Naive thymus-derived CD8-positive, alpha-beta T cell (primary cell): ENCODE data around the gene ADGRL3. TPM values are rescaled to one million over a fixed set of nuclear protein-coding genes. Genes with fewer than 3 reads are reported as not detected.
A peak's percentile ranks its signal among the peaks of the same experiment; 100 is the strongest.

Experiments used
- ATAC-seq, 2 donors: fragments of 150-1000 bp; cut with Tn5 transposase in 1 of 2; sonication (Bioruptor Pico), chemical (Tn5 transposase) in 1 of 2; 1 replicate in 1 of 2; 2 replicates in 1 of 2; pipeline ENCODE4 v1.10.0; 2021; ENCODE audit warnings: mild to moderate bottlenecking in 2 of 2, moderate library complexity in 2 of 2
- POLR2A ChIA-PET: fragments of 350-600 bp; sonication (Branson Sonifier 250); formaldehyde crosslinking; loops from one replicate; lab custom pipeline; 2021; ENCODE audit warnings: antibody characterized with exemption; lab: Charles Lee
- DNase-seq, 10 donors: peaks; one replicate each; pipeline versions ENCODE4 v3.0.0 to v3.0.0-alpha.2; 2020 to 2022
- H3K27ac Mint-ChIP-seq, 10 donors: one replicate each; pipeline ENCODE4 v1.8.0; 2020 to 2022; ENCODE audit warnings: mild to moderate bottlenecking in 10 of 10, mixed read lengths in 10 of 10, moderate library complexity in 4 of 10, inconsistent platforms in 1 of 10
- H3K27me3 Mint-ChIP-seq, 5 donors: one replicate each; pipeline ENCODE4 v1.8.0; 2021 to 2022; ENCODE audit warnings: mixed read lengths in 5 of 5
- H3K36me3 Mint-ChIP-seq, 3 donors: one replicate each; pipeline ENCODE4 v1.8.0; 2020 to 2022; ENCODE audit warnings: mixed read lengths in 3 of 3, mild to moderate bottlenecking in 2 of 3, inconsistent platforms in 1 of 3
- H3K4me1 Mint-ChIP-seq, 4 donors: one replicate each; pipeline ENCODE4 v1.8.0; 2021 to 2022; ENCODE audit warnings: mixed read lengths in 4 of 4
- H3K4me3 Mint-ChIP-seq, 10 donors: one replicate each; pipeline ENCODE4 v1.8.0; 2020 to 2022; ENCODE audit warnings: mild to moderate bottlenecking in 10 of 10, mixed read lengths in 10 of 10, moderate library complexity in 6 of 10, inconsistent platforms in 1 of 10
- H3K9me3 Mint-ChIP-seq, 9 donors: one replicate each; pipeline ENCODE4 v1.8.0; 2020 to 2022; ENCODE audit warnings: mixed read lengths in 9 of 9, mild to moderate bottlenecking in 3 of 9, inconsistent platforms in 1 of 9, moderate library complexity in 1 of 9
- polyA plus RNA-seq, 3 donors: library from polyadenylated mRNA; unstranded; fragments of 300-500 nt; fragmentation: Illumina TruSeq; gene quantifications; one replicate each; pipeline ENCODE4 v1.2.3, GENCODE V29; 2021
- total RNA-seq, 8 experiments: library from RNA in 2 of 8; stranded (reverse) in 2 of 8; gene quantifications; one replicate each; pipeline ENCODE4 v1.2.3 and lab custom pipeline; 2021 to 2026

The ADGRL3 gene
- total and polyA plus RNA-seq, 5 experiments from 2014 or later = not detected

DNA sequence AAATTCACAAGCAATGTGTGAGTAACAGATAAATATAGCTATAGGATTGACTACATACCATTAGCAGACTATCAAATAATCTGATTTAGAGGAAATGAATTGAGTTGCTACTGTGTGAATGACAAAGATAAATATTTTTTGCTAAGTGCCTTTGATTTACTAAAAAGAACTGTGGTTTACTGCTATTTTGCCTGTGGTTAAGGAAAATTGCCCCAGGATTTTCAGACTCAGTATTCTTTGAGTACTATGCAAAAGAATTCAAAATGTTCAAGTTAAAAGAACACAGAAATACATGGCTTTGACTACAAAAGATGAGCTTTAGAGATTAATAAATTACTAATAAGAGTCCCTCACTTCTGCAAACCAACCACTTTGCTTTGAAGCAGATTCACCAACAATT lies 853.8 kb downstream of the ADGRL3 start:
- no peaks in the 10 kb centered on the region for H3K4me1 Mint-ChIP-seq

DNA sequence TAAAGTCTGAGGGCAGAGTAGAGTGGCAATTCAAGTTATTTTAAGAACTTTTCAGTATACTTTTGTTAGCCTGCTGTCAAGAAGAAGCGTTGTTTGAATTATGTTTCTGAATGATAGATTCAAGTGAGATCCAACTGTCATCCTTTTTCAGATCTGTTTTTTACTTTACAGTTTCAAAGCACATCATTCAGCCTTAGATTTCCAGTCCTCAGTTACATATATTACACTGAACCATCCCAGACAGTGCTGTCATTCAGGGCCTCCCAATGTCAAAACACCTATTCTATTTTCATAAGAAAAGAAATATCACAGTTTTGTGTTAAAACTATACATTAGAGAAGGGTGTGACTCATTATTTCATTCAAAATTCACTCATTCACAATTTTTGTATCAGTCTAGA lies 856.9 kb downstream of the ADGRL3 start:
- Mint-ChIP-seq H3K27ac (no peak overlapping the region), H3K4me1 (no peaks in the 10 kb centered on the region), H3K9me3 (peaks cover 0 to 29% (median 4%) of the 10 kb centered on the region in 9 donors), H3K36me3 (no peaks in the 10 kb centered on the region), H3K27me3 (no peaks in the 10 kb centered on the region), H3K4me3 (no peak overlapping the region)
- ATAC-seq (no peak), DNase-seq (no peak)
- POLR2A ChIA-PET = no interaction called here

More for the DNA sequence above, 853.8 kb downstream of the ADGRL3 start:
- POLR2A ChIA-PET = no interaction called here
- H3K4me3 Mint-ChIP-seq = no peak overlapping the region
- no peak for ATAC-seq
- H3K9me3 Mint-ChIP-seq = peaks cover 0 to 29% (median 5%) of the 10 kb centered on the region in 9 donors
- no peaks in the 10 kb centered on the region for H3K27me3 Mint-ChIP-seq
- no peak for DNase-seq
- no peaks in the 10 kb centered on the region for H3K36me3 Mint-ChIP-seq
- no peak overlapping the region for H3K27ac Mint-ChIP-seq

DNA sequence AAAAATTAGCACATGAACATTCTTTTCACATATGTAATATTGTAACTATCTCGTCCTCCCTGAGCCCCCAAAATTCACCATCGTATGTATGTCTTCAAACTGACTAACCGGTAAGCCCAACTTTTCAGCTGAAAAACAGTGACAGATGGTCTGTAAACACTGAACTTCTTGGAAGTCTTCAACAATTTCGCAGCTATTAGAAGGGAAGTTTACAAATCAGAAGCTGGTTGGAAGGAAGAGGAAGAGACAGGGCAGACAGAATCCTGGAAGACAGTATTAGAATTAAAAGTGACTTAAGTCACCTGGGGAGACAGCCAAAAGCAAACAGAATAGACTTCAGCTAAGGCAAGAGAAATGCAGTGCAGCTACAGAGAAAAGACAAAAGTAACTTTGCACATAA lies 858.4 kb downstream of the ADGRL3 start:
- no peak overlapping the region for H3K27ac Mint-ChIP-seq
- POLR2A ChIA-PET = no interaction called here
- H3K4me1 Mint-ChIP-seq = no peaks in the 10 kb centered on the region
- no peak overlapping the region for H3K4me3 Mint-ChIP-seq
- H3K27me3 Mint-ChIP-seq = no peaks in the 10 kb centered on the region
- DNase-seq (no peak), ATAC-seq (no peak)
- H3K9me3 Mint-ChIP-seq = peaks cover 0 to 26% (median 7%) of the 10 kb centered on the region in 9 donors
- no peaks in the 10 kb centered on the region for H3K36me3 Mint-ChIP-seq

DNA sequence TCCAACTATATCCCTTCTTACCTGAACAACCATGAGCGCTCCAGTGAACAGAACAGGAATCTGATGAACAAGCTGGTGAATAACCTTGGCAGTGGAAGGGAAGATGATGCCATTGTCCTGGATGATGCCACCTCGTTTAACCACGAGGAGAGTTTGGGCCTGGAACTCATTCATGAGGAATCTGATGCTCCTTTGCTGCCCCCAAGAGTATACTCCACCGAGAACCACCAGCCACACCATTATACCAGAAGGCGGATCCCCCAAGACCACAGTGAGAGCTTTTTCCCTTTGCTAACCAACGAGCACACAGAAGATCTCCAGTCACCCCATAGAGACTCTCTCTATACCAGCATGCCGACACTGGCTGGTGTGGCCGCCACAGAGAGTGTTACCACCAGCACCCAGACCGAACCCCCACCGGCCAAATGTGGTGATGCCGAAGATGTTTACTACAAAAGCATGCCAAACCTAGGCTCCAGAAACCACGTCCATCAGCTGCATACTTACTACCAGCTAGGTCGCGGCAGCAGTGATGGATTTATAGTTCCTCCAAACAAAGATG lies 870.2 kb downstream of the ADGRL3 start:
- H3K4me1 Mint-ChIP-seq = no peaks in the 10 kb centered on the region
- H3K27me3 Mint-ChIP-seq = no peaks in the 10 kb centered on the region
- no peak for DNase-seq
- no peaks in the 10 kb centered on the region for H3K36me3 Mint-ChIP-seq
- H3K4me3 Mint-ChIP-seq = no peak overlapping the region
- no peak for ATAC-seq
- POLR2A ChIA-PET = no interaction called here
- peaks cover 0 to 17% (median 3%) of the 10 kb centered on the region in 9 donors for H3K9me3 Mint-ChIP-seq
- H3K27ac Mint-ChIP-seq = no peak overlapping the region

DNA sequence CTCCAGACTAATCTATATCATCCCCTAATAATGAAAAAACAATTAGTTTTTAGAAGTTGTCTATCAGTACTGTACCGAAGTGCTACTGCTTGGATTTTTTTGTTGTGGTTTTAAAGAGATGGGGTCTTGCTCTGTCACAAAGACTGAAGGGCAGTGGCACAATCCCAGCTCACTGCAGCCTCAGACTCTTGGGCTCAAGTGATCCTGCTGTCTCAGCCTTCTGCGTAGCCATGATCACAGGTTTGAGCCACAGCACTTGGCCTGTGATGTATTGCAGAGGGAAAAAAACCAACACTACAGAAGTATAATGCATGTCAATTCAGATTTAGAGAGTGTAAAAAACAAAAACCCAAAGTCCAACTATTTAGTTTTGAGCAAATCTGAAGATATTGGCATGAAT lies 875.0 kb downstream of the ADGRL3 start:
- no peaks in the 10 kb centered on the region for H3K27me3 Mint-ChIP-seq
- no peaks in the 10 kb centered on the region for H3K36me3 Mint-ChIP-seq
- no peaks in the 10 kb centered on the region for H3K4me1 Mint-ChIP-seq
- POLR2A ChIA-PET = no interaction called here
- H3K27ac Mint-ChIP-seq = no peak overlapping the region
- H3K4me3 Mint-ChIP-seq = no peak overlapping the region
- ATAC-seq (no peak), DNase-seq (no peak)
- H3K9me3 Mint-ChIP-seq = peaks cover 0 to 17% (median 3%) of the 10 kb centered on the region in 9 donors

DNA sequence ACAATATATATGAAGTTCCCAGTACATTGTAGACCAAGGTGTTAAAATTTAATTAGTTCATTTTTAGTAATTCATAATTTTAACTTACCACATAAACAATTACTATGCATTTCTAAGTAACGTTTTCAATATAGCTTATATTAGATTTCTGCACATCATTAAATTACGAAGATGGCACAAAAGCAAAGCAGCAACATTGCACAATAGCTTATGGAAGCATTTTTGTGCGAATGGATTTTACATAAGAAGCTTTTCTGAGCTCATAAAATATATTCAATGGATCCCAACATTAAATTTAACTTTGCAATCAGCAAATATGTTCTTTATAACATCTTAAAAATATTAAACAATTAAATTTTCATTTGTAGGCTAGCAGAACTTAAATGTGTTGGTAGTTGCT lies 875.4 kb downstream of the ADGRL3 start:
- DNase-seq = no peak

DNA sequence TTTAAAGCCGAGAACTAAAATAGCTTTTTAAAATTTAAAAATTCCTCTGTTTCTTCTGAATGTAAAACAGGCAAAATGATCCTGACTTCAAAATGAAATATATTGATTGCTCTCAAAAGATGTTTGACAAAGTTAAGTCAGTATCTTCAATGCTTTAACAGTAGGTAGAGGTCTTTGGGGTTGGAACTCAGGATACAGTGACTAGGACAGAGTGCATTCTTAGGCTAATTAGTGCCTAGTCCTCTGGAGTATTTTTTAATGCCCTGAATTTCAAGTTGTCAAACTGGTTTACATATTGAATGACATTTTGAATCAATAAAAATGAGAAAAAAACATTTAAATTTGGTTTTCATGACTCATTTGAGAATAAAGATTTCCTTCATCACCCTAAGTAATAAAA lies 877.3 kb downstream of the ADGRL3 start:
- Mint-ChIP-seq H3K4me1 (no peaks in the 10 kb centered on the region), H3K27ac (no peak overlapping the region), H3K4me3 (no peak overlapping the region), H3K27me3 (no peaks in the 10 kb centered on the region), H3K9me3 (peaks cover 0 to 9% (median under 1%) of the 10 kb centered on the region in 9 donors), H3K36me3 (no peaks in the 10 kb centered on the region)
- no peak for DNase-seq
- no peak for ATAC-seq
- POLR2A ChIA-PET = no interaction called here

More for the DNA sequence above, 875.4 kb downstream of the ADGRL3 start:
- H3K27ac Mint-ChIP-seq = no peak overlapping the region
- POLR2A ChIA-PET = no interaction called here
- H3K36me3 Mint-ChIP-seq = no peaks in the 10 kb centered on the region
- no peak overlapping the region for H3K4me3 Mint-ChIP-seq
- H3K4me1 Mint-ChIP-seq = no peaks in the 10 kb centered on the region
- H3K9me3 Mint-ChIP-seq = peaks cover 0 to 12% (median 3%) of the 10 kb centered on the region in 9 donors
- ATAC-seq = no peak
- no peaks in the 10 kb centered on the region for H3K27me3 Mint-ChIP-seq

DNA sequence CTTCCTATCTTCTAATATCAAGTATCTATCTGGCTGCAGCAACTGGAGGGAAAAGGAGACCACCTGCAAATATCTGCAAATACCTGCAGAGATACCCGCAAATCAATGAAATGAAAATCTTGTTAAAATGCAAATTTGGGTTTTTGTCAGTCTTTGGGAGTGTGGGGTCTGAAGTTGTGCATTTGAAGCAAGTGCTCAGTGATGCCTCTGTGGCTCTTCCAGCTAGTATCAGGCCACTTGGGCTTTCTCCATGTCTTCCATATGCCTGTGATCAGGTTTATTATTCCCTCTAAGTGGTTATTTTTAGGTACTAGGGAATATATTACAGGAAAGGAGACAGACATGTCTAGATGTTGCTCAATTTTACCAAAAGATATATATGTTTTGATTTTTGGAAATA lies 880.3 kb downstream of the ADGRL3 start:
- Mint-ChIP-seq H3K27ac (no peak overlapping the region), H3K4me1 (no peaks in the 10 kb centered on the region), H3K9me3 (peaks cover 0 to 23% (median 0%) of the 10 kb centered on the region in 9 donors), H3K36me3 (no peaks in the 10 kb centered on the region), H3K27me3 (no peaks in the 10 kb centered on the region), H3K4me3 (no peak overlapping the region)
- ATAC-seq (no peak), DNase-seq (no peak)
- POLR2A ChIA-PET = no interaction called here

DNA sequence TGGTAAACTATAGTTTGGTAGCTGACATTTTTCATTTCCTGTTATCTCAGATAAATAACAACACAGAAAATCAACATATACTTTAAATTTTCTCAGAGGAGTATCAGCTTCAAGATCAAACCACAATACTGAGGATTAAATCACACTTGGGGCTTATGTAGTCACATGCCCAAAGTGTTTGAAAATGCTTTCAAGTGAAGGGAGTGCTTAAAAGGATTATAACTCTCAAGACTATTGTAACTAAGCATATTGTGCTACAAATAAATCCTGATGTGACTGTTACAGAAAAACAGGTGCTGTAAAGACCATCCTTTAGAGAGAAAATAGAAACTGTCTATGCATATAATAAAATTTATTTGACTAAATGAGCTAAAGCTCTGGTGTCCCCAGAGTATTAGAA lies 887.6 kb downstream of the ADGRL3 start:
- H3K27ac Mint-ChIP-seq = no peak overlapping the region
- H3K9me3 Mint-ChIP-seq = peaks cover 4 to 29% (median 19%) of the 10 kb centered on the region in 9 donors
- POLR2A ChIA-PET = no interaction called here
- H3K27me3 Mint-ChIP-seq = no peaks in the 10 kb centered on the region
- H3K36me3 Mint-ChIP-seq = no peaks in the 10 kb centered on the region
- H3K4me3 Mint-ChIP-seq = no peak overlapping the region
- H3K4me1 Mint-ChIP-seq = no peaks in the 10 kb centered on the region
- ATAC-seq (no peak), DNase-seq (no peak)

DNA sequence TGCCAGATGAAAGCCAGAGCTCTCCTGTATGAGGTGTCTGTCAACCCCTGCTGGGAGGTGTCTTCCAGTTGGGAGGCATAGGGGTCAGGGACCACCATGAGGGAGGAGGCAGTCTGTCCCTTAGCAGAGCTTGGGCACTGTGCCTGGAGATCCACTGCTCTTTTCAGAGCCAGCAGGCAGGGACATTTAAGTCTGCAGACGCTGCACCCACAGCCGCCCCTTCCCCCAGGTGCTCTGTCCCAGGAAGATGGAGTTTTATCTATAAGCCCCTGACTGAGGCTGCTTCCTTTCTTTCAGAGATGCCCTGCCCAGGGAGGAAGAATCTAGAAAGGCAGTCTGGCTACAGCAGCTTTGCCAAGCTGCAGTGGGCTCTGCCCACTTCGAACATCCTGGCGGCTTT lies 893.6 kb downstream of the ADGRL3 start:
- POLR2A ChIA-PET = no interaction called here
- no peak overlapping the region for H3K4me3 Mint-ChIP-seq
- H3K4me1 Mint-ChIP-seq = no peaks in the 10 kb centered on the region
- no peak for ATAC-seq
- DNase-seq = peak in 1 of 10 donors; percentile 0
- H3K36me3 Mint-ChIP-seq = no peaks in the 10 kb centered on the region
- H3K27ac Mint-ChIP-seq = no peak overlapping the region
- no peaks in the 10 kb centered on the region for H3K27me3 Mint-ChIP-seq
- peaks cover 4 to 36% (median 19%) of the 10 kb centered on the region in 9 donors for H3K9me3 Mint-ChIP-seq

DNA sequence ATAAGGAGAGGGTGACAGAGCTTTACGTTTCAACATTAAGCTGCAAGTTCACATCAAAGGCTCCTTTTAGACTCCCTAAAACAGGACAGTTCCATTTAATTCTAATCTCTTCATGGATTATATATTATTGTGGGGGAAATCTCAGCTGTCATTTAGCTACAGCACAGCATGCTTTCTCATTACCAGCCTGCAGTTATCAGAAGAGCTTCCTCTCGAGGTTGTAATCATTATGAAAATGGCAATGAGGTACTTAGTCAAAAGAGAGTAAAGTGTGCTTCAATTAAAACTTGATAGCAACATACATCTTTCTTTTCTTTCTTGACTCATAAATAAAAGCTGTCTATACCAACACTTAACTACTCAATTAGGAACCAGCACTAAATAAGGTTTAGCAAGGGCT lies 896.8 kb downstream of the ADGRL3 start:
- POLR2A ChIA-PET = no interaction called here

DNA sequence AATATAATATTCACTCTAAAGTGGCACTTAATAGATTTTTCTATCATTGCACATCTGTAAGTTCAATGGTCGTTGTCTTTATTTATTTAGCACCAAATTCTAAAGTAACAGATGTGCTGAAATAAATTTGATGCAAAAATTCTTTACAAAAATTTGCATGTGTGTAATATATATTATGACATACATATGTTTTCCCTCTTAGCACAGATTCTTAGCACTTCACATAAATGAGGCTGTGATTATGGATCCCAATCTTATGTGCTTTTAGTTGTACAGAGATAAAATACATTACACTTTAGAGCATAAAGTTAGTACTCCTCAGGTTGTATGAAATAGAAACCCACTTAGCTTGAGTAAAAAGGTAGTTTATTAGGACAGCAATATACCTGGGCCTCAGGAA lies 915.1 kb downstream of the ADGRL3 start:
- no peak for ATAC-seq
- POLR2A ChIA-PET = no interaction called here
- no peaks in the 10 kb centered on the region for H3K27me3 Mint-ChIP-seq
- DNase-seq = no peak
- H3K4me3 Mint-ChIP-seq = no peak overlapping the region
- H3K9me3 Mint-ChIP-seq = peaks cover 0 to 9% (median 4%) of the 10 kb centered on the region in 9 donors
- H3K36me3 Mint-ChIP-seq = no peaks in the 10 kb centered on the region
- H3K4me1 Mint-ChIP-seq = no peaks in the 10 kb centered on the region
- H3K27ac Mint-ChIP-seq = no peak overlapping the region

More for the DNA sequence above, 896.8 kb downstream of the ADGRL3 start:
- no peak overlapping the region for H3K4me3 Mint-ChIP-seq
- no peaks in the 10 kb centered on the region for H3K27me3 Mint-ChIP-seq
- H3K4me1 Mint-ChIP-seq = no peaks in the 10 kb centered on the region
- H3K27ac Mint-ChIP-seq = no peak overlapping the region
- ATAC-seq = no peak
- no peaks in the 10 kb centered on the region for H3K36me3 Mint-ChIP-seq
- peaks cover 5 to 24% (median 12%) of the 10 kb centered on the region in 9 donors for H3K9me3 Mint-ChIP-seq
- DNase-seq = no peak

DNA sequence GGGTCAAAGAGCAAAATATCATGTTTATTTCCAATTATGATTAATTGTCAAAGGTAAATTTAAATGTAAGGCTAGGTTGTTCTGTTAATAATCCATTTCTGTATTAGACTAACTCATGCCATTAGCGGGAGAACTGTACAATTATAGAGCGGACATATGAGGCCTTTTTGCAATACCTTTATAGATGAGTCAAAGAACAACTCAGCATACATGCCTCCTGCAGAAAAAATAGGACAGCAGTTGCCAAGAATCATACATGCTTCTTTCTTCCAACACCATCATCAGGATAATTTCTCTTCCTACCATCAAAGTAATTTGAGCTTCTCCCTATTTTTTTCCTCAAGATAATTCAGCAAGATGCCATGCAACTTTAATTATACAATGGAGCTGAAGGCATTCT lies 917.8 kb downstream of the ADGRL3 start:
- DNase-seq = no peak
- no peaks in the 10 kb centered on the region for H3K36me3 Mint-ChIP-seq
- H3K9me3 Mint-ChIP-seq = peaks cover 0 to 21% (median 4%) of the 10 kb centered on the region in 9 donors
- no peak overlapping the region for H3K27ac Mint-ChIP-seq
- no peaks in the 10 kb centered on the region for H3K27me3 Mint-ChIP-seq
- H3K4me1 Mint-ChIP-seq = no peaks in the 10 kb centered on the region
- no peak for ATAC-seq
- POLR2A ChIA-PET = no interaction called here
- no peak overlapping the region for H3K4me3 Mint-ChIP-seq

DNA sequence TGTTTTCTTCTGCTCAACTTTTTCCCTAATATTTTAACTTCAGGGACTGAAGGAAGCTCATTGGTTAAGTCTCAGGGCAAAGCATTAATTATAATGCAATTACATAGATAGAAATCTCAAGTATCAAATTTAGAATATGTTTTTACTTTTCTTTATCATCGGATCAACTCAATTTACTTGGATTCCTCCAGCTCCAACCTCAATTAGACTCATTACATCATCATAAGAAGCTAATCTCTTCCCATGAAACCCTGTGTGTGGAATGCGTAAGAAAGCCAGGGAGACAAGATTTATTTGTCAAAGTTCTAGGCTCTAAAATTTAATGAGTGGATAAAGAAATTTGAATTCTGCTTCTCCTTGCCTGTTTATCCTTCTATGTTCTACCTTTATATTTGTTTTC lies 918.4 kb downstream of the ADGRL3 start:
- DNase-seq = no peak
- ATAC-seq = no peak
- Mint-ChIP-seq H3K27me3 (no peaks in the 10 kb centered on the region), H3K36me3 (no peaks in the 10 kb centered on the region), H3K27ac (no peak overlapping the region), H3K4me3 (no peak overlapping the region), H3K9me3 (peaks cover 0 to 21% (median 4%) of the 10 kb centered on the region in 9 donors), H3K4me1 (no peaks in the 10 kb centered on the region)
- POLR2A ChIA-PET = no interaction called here
